GM23248 (cell line): ENCODE results near the gene SLC15A5. TPM values are rescaled to one million over a fixed set of nuclear protein-coding genes. Genes with fewer than 3 reads are reported as not detected.

Source experiments
- DNase-seq: peaks from one replicate; pipeline ENCODE4 v3.0.0-alpha.2; 2015
- H2AFZ ChIP-seq: fragments of 200-600 bp; sonication (generic); 2 replicates; pipeline ENCODE4 v1.6.1; 2016; ENCODE audit warnings: antibody characterized with exemption
- H3F3A ChIP-seq: fragments of 200-600 bp; sonication (generic); 2 replicates; pipeline ENCODE4 v1.6.1; 2016; ENCODE audit warnings: mild to moderate bottlenecking, antibody characterized with exemption, mixed run types; ENCODE audit not compliant: insufficient read depth
- H3K27ac ChIP-seq: fragments of 200-600 bp; sonication (generic); 2 replicates; pipeline ENCODE4 v1.5.1; 2016; ENCODE audit warnings: mild to moderate bottlenecking
- H3K27me3 ChIP-seq: fragments of 200-600 bp; sonication (generic); replicated peaks from 2 replicates; pipeline ENCODE4 v1.6.1; 2016; ENCODE audit warnings: mild to moderate bottlenecking; ENCODE audit not compliant: insufficient read depth
- H3K36me3 ChIP-seq: fragments of 200-600 bp; sonication (generic); 2 replicates; pipeline ENCODE4 v1.6.1; 2016; ENCODE audit warnings: low read depth, mild to moderate bottlenecking
- H3K4me1 ChIP-seq: fragments of 200-600 bp; sonication (generic); 2 replicates; pipeline ENCODE4 v1.6.1; 2016; ENCODE audit warnings: mild to moderate bottlenecking; ENCODE audit not compliant: insufficient read depth
- H3K4me2 ChIP-seq: fragments of 200-600 bp; sonication (generic); one replicate; pipeline ENCODE4 v1.6.1; 2016; ENCODE audit warnings: mild to moderate bottlenecking; ENCODE audit not compliant: unreplicated experiment
- H3K4me3 ChIP-seq: fragments of 200-600 bp; sonication (generic); 2 replicates; pipeline ENCODE4 v1.5.1; 2016; ENCODE audit warnings: mild to moderate bottlenecking
- H3K79me2 ChIP-seq: fragments of 200-600 bp; sonication (generic); 2 replicates; pipeline ENCODE4 v1.6.1; 2016; ENCODE audit warnings: mild to moderate bottlenecking; ENCODE audit not compliant: insufficient read depth
- H3K9ac ChIP-seq: fragments of 200-600 bp; sonication (generic); 2 replicates; pipeline ENCODE4 v1.6.1; 2016; ENCODE audit warnings: mild to moderate bottlenecking
- H3K9me2 ChIP-seq: fragments of 200-600 bp; sonication (generic); 2 replicates; pipeline ENCODE4 v1.6.1; 2016; ENCODE audit warnings: mixed run types, mild to moderate bottlenecking, moderate library complexity; ENCODE audit not compliant: insufficient read depth
- H3K9me3 ChIP-seq: fragments of 200-600 bp; sonication (generic); one replicate; pipeline ENCODE4 v1.6.1; 2017; ENCODE audit warnings: low read depth
- H4K20me1 ChIP-seq: fragments of 200-600 bp; sonication (generic); 2 replicates; pipeline ENCODE4 v1.6.0; 2016; ENCODE audit not compliant: insufficient read depth
- EZH2 ChIP-seq: fragments of 200-600 bp; sonication (generic); IDR thresholded peaks from 2 replicates; pipeline ENCODE4 v1.6.1; 2018; ENCODE audit warnings: antibody characterized with exemption, mild to moderate bottlenecking; ENCODE audit not compliant: insufficient read depth, poor library complexity, severe bottlenecking
- EZH2phosphoT487 ChIP-seq: fragments of 200-600 bp; sonication (generic); IDR thresholded peaks from 2 replicates; pipeline ENCODE4 v1.6.1; 2018; ENCODE audit warnings: antibody characterized with exemption, moderate library complexity, mild to moderate bottlenecking, low read depth; ENCODE audit not compliant: insufficient read depth
- WGBS, 2 experiments: methylation state at CpG; one replicate each; pipeline ENCODE4 v1.1.6; 2015 to 2017; ENCODE audit warnings: low lambda C conversion rate in 2 of 2, low coverage in 1 of 2; ENCODE audit errors: missing lambda C conversion rate in 2 of 2; 5-methylcytosine and 5-hydroxymethylcytosine counted together
- in situ Hi-C: fragments of 300-500 bp; cut with MboI; formaldehyde crosslinking; loops from 2 replicates; pipeline ENCODE4 v1.15.0; 2020
- polyA plus RNA-seq: library from polyadenylated mRNA; unstranded; fragments of >200 nt; fragmentation: Nextera tagmentation; extraction: Ambion mirVana; gene quantifications from 2 replicates; pipeline ENCODE4 v1.2.1, GENCODE V29; 2016
- total RNA-seq: library from RNA; depleted of rRNA; stranded (reverse); fragments of >200 nt; shearing (Covaris generic); gene quantifications from 2 replicates; pipeline ENCODE4 v1.2.3, GENCODE V29; 2014

Gene SLC15A5
- total and polyA plus RNA-seq, 2 experiments from 2014 or later = not detected

DNA sequence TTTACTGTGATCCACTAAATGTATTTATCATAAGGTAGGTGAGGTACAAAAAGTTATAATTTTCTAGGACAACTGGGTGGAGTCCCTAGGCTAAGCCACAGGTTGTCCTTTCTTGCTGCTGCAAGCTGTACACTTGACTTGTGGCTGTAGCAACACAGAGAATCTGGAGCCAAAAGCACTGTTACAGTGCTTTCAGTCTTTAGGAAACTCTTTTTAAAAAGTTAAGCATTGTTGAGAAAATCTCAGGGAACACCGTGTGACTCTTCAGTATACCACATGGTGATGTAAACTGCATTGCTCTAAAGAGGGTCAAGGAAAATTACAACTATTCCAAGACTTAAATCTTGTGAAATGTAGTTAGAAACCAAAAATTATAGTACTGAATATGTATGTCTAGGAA is 11.4 kb downstream of the SLC15A5 start:
- no peak overlapping the region for H3K9ac ChIP-seq
- no peaks in the 10 kb centered on the region for H3K27me3 ChIP-seq
- TF ChIP-seq EZH2 (no peak), EZH2phosphoT487 (no peak)
- no peak overlapping the region for H3K27ac ChIP-seq
- in situ Hi-C loops = no loop called here
- no peaks in the 10 kb centered on the region for H3K4me1 ChIP-seq
- no peak for DNase-seq
- no peaks in the 10 kb centered on the region for H4K20me1 ChIP-seq
- no peaks in the 10 kb centered on the region for H3F3A ChIP-seq
- H3K4me2 ChIP-seq = no peak overlapping the region
- H3K79me2 ChIP-seq = no peaks in the 10 kb centered on the region
- H3K9me2 ChIP-seq = no peaks in the 10 kb centered on the region
- no peak overlapping the region for H2AFZ ChIP-seq
- WGBS, 2 experiments = 21 to 26% methylated on average over 1 of the region's 1 CpG
- H3K4me3 ChIP-seq = no peak overlapping the region
- no peaks in the 10 kb centered on the region for H3K9me3 ChIP-seq
- no peaks in the 10 kb centered on the region for H3K36me3 ChIP-seq

DNA sequence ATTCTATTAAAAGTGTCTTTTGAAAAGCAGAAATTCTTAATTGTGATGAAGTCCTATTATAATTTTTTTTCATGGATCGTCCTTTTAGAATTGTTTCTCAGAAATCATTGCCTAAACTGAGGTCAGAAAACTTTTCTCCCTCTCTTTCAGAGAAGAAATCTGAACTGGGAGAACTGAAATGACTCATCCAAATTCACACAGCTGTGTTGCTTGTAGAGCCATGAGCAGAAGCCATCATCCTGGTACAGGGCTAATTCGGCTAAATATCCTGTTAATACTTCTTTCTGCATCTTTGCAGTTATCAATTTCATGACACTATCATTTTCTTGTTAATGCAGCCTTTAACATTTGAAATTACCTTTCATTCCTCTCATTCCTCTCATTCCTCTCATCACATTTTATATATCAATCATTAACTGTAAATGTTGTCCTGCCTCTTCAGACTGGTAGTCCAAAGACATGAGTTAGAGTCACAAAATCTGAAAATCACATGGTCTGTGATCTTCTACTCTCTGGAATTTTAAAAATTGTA is 15.5 kb downstream of the SLC15A5 start:
- peak; percentile 15 for DNase-seq
- Histone ChIP-seq H3K9me2 (no peaks in the 10 kb centered on the region), H3F3A (no peaks in the 10 kb centered on the region), H3K4me3 (no peak overlapping the region), H3K4me1 (no peaks in the 10 kb centered on the region), H3K79me2 (no peaks in the 10 kb centered on the region), H3K4me2 (no peak overlapping the region), H3K36me3 (no peaks in the 10 kb centered on the region), H4K20me1 (no peaks in the 10 kb centered on the region), H2AFZ (no peak overlapping the region), H3K27ac (no peak overlapping the region), H3K9me3 (no peaks in the 10 kb centered on the region), H3K9ac (no peak overlapping the region), H3K27me3 (no peaks in the 10 kb centered on the region)
- TF ChIP-seq EZH2 (no peak), EZH2phosphoT487 (no peak)
- WGBS, 2 experiments = 52 to 54% methylated on average over 2 of the region's 2 CpGs
- in situ Hi-C loops = no loop called here

DNA sequence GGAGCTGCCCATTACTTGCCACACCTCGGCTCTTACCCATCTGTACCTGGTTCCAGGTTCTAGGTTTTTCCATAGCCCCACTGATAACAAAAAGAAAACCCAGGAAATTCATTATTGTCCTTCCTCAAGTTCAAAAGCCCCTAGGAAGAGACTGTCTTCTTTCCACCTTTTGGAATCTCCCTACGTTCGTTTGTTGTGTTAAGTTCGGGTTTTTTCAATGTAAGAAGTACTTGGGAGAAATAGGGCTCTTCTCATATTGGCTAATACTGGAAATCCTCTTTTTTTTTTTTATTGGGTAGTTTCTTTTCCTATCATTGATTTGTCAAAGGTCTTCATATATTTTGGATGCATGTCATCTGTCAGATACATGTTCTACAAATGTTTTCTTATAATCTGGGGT is 17.3 kb downstream of the SLC15A5 start:
- no peak for TF ChIP-seq EZH2phosphoT487
- no peak for TF ChIP-seq EZH2
- H3K9me3 ChIP-seq = no peaks in the 10 kb centered on the region
- H3K9me2 ChIP-seq = no peaks in the 10 kb centered on the region

DNA sequence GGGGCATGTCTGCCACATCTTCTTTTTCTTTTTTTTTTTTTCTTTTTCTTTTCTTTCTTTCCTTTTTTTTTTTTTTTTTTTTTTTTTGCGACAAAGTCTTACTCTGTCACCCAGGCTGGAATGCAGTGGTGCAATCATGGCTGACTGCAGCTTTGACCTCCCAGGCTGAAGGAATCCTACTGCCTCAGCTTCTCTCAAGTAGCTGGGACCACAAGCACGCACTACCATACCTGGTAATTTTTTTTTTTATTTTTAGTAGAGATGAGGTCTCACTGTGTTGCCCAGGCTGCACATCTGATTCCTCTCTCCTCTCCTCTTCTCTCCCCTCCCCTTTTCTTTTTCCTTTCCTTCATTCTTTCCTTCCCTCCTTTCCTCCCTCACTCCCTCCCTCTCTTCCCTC is 18.5 kb downstream of the SLC15A5 start:
- in situ Hi-C loops = no loop called here
- Histone ChIP-seq H4K20me1 (no peaks in the 10 kb centered on the region), H3K4me3 (no peak overlapping the region), H3K9me3 (peaks cover 3% of the 10 kb centered on the region), H3K36me3 (no peaks in the 10 kb centered on the region), H3K9me2 (no peaks in the 10 kb centered on the region), H3K4me1 (no peaks in the 10 kb centered on the region), H3K4me2 (no peak overlapping the region), H2AFZ (no peak overlapping the region), H3K27me3 (no peaks in the 10 kb centered on the region), H3K27ac (no peak overlapping the region), H3F3A (no peaks in the 10 kb centered on the region), H3K9ac (no peak overlapping the region), H3K79me2 (no peaks in the 10 kb centered on the region)
- TF ChIP-seq EZH2phosphoT487 (no peak), EZH2 (no peak)
- peak; percentile 4 for DNase-seq
- 59 to 61% methylated on average over 1 to 2 of the region's 2 CpGs for WGBS, 2 experiments

More for the DNA sequence above, 17.3 kb downstream of the SLC15A5 start:
- Histone ChIP-seq H3K36me3 (no peaks in the 10 kb centered on the region), H3K9ac (no peak overlapping the region), H3K79me2 (no peaks in the 10 kb centered on the region), H3K4me1 (no peaks in the 10 kb centered on the region), H3F3A (no peaks in the 10 kb centered on the region), H2AFZ (no peak overlapping the region), H3K4me2 (no peak overlapping the region), H3K27me3 (no peaks in the 10 kb centered on the region), H4K20me1 (no peaks in the 10 kb centered on the region), H3K27ac (no peak overlapping the region), H3K4me3 (no peak overlapping the region)
- no peak for DNase-seq
- 65 to 69% methylated on average over 4 of the region's 4 CpGs for WGBS, 2 experiments
- in situ Hi-C loops = no loop called here

DNA sequence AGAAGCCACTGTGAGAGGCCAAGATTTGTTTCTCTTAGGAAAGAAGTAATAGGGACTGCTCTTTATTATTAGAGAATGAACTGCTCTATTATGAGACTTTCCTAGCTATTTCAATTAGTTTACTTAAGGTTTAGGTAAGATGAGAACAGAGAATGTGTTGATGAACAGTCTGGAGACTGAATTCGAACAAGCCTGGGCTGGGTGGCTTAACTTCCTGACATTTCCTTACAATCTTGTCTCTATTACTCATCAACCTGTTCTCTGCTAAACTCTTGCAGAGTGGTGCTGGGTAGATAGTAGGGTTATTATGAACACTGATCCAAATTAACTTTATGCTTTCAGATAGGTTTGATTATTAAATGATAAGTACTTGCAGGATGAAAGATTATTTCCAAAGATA is 31.2 kb downstream of the SLC15A5 start:
- H3K4me1 ChIP-seq = no peaks in the 10 kb centered on the region
- H2AFZ ChIP-seq = no peak overlapping the region
- no peak overlapping the region for H3K27ac ChIP-seq
- H3K9me2 ChIP-seq = no peaks in the 10 kb centered on the region
- no peaks in the 10 kb centered on the region for H4K20me1 ChIP-seq
- H3K27me3 ChIP-seq = peaks cover 8% of the 10 kb centered on the region; the same call in 1 of the 2 replicates
- H3K36me3 ChIP-seq = no peaks in the 10 kb centered on the region
- DNase-seq = no peak
- H3K79me2 ChIP-seq = no peaks in the 10 kb centered on the region
- no peak overlapping the region for H3K4me3 ChIP-seq
- in situ Hi-C loops = no loop called here
- no peak overlapping the region for H3K9ac ChIP-seq
- no peaks in the 10 kb centered on the region for H3K9me3 ChIP-seq
- no peak overlapping the region for H3K4me2 ChIP-seq
- no peaks in the 10 kb centered on the region for H3F3A ChIP-seq
- TF ChIP-seq EZH2 = no peak
- TF ChIP-seq EZH2phosphoT487 = no peak
- 52 to 68% methylated on average over 1 of the region's 1 CpG for WGBS, 2 experiments
